ENCODE measurements around the gene SHPK. TPM values are rescaled to one million over a fixed set of nuclear protein-coding genes. Genes with fewer than 3 reads are reported as not detected.

Gene SHPK
- total RNA-seq, 2 donors from 2014 or later: 35.2 to 46.4 TPM

GRCh38 chr17:3669548-3669947 is 33.5 kb upstream of the SHPK start:
- no peak for TF ChIP-seq CTCF (conservative IDR thresholded peaks at IDR 0.05)
- no peaks in the 10 kb centered on the region for H3K9me3 ChIP-seq (ENCODE audit: control insufficient read depth, low read length)
- peaks cover 9% of the 10 kb centered on the region for H3K36me3 Mint-ChIP-seq (ENCODE audit: low read depth)
- no peaks in the 10 kb centered on the region for H3K4me1 ChIP-seq (ENCODE audit: control insufficient read depth, insufficient read depth, low read length)
- H3K9me3 Mint-ChIP-seq: no peaks in the 10 kb centered on the region
- H3K4me3 ChIP-seq (ENCODE audit: low read length): peak overlapping the region; percentile 97
- peaks cover 28% of the 10 kb centered on the region for H3K36me3 ChIP-seq (ENCODE audit: control insufficient read depth, insufficient read depth, low read length)
- no peaks in the 10 kb centered on the region for H3K27me3 ChIP-seq (ENCODE audit: control insufficient read depth, insufficient read depth, low read length, poor library complexity, severe bottlenecking)
- no peak overlapping the region for H3K27ac ChIP-seq (ENCODE audit: low read depth, low read length)
- WGBS, 2 experiments (ENCODE audit: insufficient coverage in 1 of 2, insufficient read length in 1 of 2): 38 to 62% methylated on average over 8 to 12 of the region's 12 CpGs
- H3K4me1 Mint-ChIP-seq: peaks cover 22% of the 10 kb centered on the region
- H3K27me3 Mint-ChIP-seq (ENCODE audit: insufficient read depth): no peaks in the 10 kb centered on the region
- H3K9ac ChIP-seq (ENCODE audit: extremely low read depth, low read length, poor library complexity, severe bottlenecking): peak overlapping the region; percentile 90
- H3K27ac Mint-ChIP-seq: peak overlapping the region; percentile 90
- peak overlapping the region; percentile 81 for H3K4me3 Mint-ChIP-seq
- DNase-seq: no peak

DNA sequence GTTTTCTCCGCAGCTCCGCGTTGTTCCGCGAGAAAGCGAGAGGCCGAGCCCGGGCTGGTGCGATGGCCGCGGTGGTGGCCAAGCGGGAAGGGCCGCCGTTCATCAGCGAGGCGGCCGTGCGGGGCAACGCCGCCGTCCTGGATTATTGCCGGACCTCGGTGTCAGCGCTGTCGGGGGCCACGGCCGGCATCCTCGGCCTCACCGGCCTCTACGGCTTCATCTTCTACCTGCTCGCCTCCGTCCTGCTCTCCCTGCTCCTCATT is 33.0 kb upstream of the SHPK start:
- Mint-ChIP-seq H3K27me3 (ENCODE audit: insufficient read depth) (no peaks in the 10 kb centered on the region), H3K4me1 (peaks cover 19% of the 10 kb centered on the region)
- H3K9me3 ChIP-seq (ENCODE audit: control insufficient read depth, low read length): no peaks in the 10 kb centered on the region

GRCh38 chr17:3668279-3669084 is 32.4 kb upstream of the SHPK start, which contains the start of the genes EMC6 and TAX1BP3:
TSS of gene EMC6 (plus strand) at chr17:3668812. CDS start at chr17:3669147, 335 bp downstream.
TSS of gene TAX1BP3 (minus strand) at chr17:3668578. CDS start at chr17:3668526, 52 bp downstream.
- Histone ChIP-seq H3K4me3 (ENCODE audit: low read length) (peak within 1 kb of the TSS; percentile 97), H3K4me1 (ENCODE audit: control insufficient read depth, insufficient read depth, low read length) (no peaks in the 10 kb centered on the region), H3K27ac (ENCODE audit: low read depth, low read length) (peak within 1 kb of the TSS; percentile 98), H3K36me3 (ENCODE audit: control insufficient read depth, insufficient read depth, low read length) (peaks cover 33% of the 10 kb centered on the region), H3K27me3 (ENCODE audit: control insufficient read depth, insufficient read depth, low read length, poor library complexity, severe bottlenecking) (no peaks in the 10 kb centered on the region), H3K9me3 (ENCODE audit: control insufficient read depth, low read length) (no peaks in the 10 kb centered on the region), H3K9ac (ENCODE audit: extremely low read depth, low read length, poor library complexity, severe bottlenecking) (peak within 1 kb of the TSS; percentile 90)
- 0% methylated on average over 43 to 89 of the region's 89 CpGs for WGBS, 2 experiments (ENCODE audit: insufficient coverage in 1 of 2, insufficient read length in 1 of 2)
- Mint-ChIP-seq H3K36me3 (ENCODE audit: low read depth) (peaks cover 16% of the 10 kb centered on the region), H3K27me3 (ENCODE audit: insufficient read depth) (no peaks in the 10 kb centered on the region), H3K4me1 (peaks cover 19% of the 10 kb centered on the region), H3K27ac (peak within 1 kb of the TSS; percentile 95), H3K9me3 (no peaks in the 10 kb centered on the region), H3K4me3 (peak within 1 kb of the TSS; percentile 81)
- DNase-seq: peak; percentile 100
- TF ChIP-seq CTCF (conservative IDR thresholded peaks at IDR 0.05): no peak

More for the DNA sequence above, 33.0 kb upstream of the SHPK start:
- peak overlapping the region; percentile 49 for H3K27ac ChIP-seq (ENCODE audit: low read depth, low read length)
- 0% methylated on average over 20 to 32 of the region's 32 CpGs for WGBS, 2 experiments (ENCODE audit: insufficient coverage in 1 of 2, insufficient read length in 1 of 2)
- Mint-ChIP-seq H3K36me3 (ENCODE audit: low read depth) (peaks cover 14% of the 10 kb centered on the region), H3K4me3 (peak overlapping the region; percentile 81), H3K27ac (peak overlapping the region; percentile 90), H3K9me3 (no peaks in the 10 kb centered on the region)
- no peak for TF ChIP-seq CTCF (conservative IDR thresholded peaks at IDR 0.05)
- no peaks in the 10 kb centered on the region for H3K27me3 ChIP-seq (ENCODE audit: control insufficient read depth, insufficient read depth, low read length, poor library complexity, severe bottlenecking)
- H3K9ac ChIP-seq (ENCODE audit: extremely low read depth, low read length, poor library complexity, severe bottlenecking): peak overlapping the region; percentile 90
- peaks cover 33% of the 10 kb centered on the region for H3K36me3 ChIP-seq (ENCODE audit: control insufficient read depth, insufficient read depth, low read length)
- DNase-seq: no peak
- H3K4me1 ChIP-seq (ENCODE audit: control insufficient read depth, insufficient read depth, low read length): no peaks in the 10 kb centered on the region
- peak overlapping the region; percentile 97 for H3K4me3 ChIP-seq (ENCODE audit: low read length)
